Smooth muscle cell (in vitro differentiated cells): ENCODE measurements around the gene SSR4. TPM values are rescaled to one million over a fixed set of nuclear protein-coding genes. Genes with fewer than 3 reads are reported as not detected.

Experiments
- DNase-seq: peaks from one replicate; lab custom pipeline; 2025; ENCODE audit not compliant: unreplicated experiment; lab: John Stamatoyannopoulos, UW
- H2AFZ ChIP-seq: fragments of 200-600 bp; sonication (generic); 2 replicates; pipeline ENCODE4 v1.6.0; 2016; ENCODE audit warnings: antibody characterized with exemption, low read depth, mild to moderate bottlenecking
- H3F3A ChIP-seq: fragments of 200-600 bp; sonication (generic); 2 replicates; pipeline ENCODE4 v1.6.0; 2017; ENCODE audit warnings: antibody characterized with exemption, low read depth
- H3K27ac ChIP-seq: fragments of 200-600 bp; sonication (generic); 2 replicates; pipeline ENCODE4 v1.5.1; 2016; ENCODE audit warnings: low read depth, mild to moderate bottlenecking
- H3K27me3 ChIP-seq: fragments of 200-600 bp; sonication (generic); 2 replicates; pipeline ENCODE4 v1.6.1; 2016; ENCODE audit warnings: low read depth, mild to moderate bottlenecking
- H3K36me3 ChIP-seq: fragments of 200-600 bp; sonication (generic); 2 replicates; pipeline ENCODE4 v1.5.1; 2016; ENCODE audit warnings: low read depth
- H3K4me1 ChIP-seq: fragments of 200-600 bp; sonication (generic); 2 replicates; pipeline ENCODE4 v1.5.1; 2016; ENCODE audit warnings: low read depth
- H3K4me2 ChIP-seq: fragments of 200-600 bp; sonication (generic); 2 replicates; pipeline ENCODE4 v1.6.0; 2016; ENCODE audit warnings: mild to moderate bottlenecking
- H3K4me3 ChIP-seq: fragments of 200-600 bp; sonication (generic); 2 replicates; pipeline ENCODE4 v1.5.1; 2016; ENCODE audit warnings: mild to moderate bottlenecking
- H3K79me2 ChIP-seq: fragments of 200-600 bp; sonication (generic); 2 replicates; pipeline ENCODE4 v1.6.0; 2016; ENCODE audit warnings: low read depth, mild to moderate bottlenecking
- H3K9ac ChIP-seq: fragments of 200-600 bp; sonication (generic); 2 replicates; pipeline ENCODE4 v1.6.0; 2016; ENCODE audit warnings: low read depth
- H3K9me3 ChIP-seq: fragments of 200-600 bp; sonication (generic); replicated peaks from 2 replicates; pipeline ENCODE4 v1.5.1; 2016; ENCODE audit warnings: low read depth
- H4K20me1 ChIP-seq: fragments of 200-600 bp; sonication (generic); 2 replicates; pipeline ENCODE4 v1.6.0; 2016; ENCODE audit warnings: low read depth
- WGBS: methylation state at CpG from one replicate; pipeline ENCODE4 v1.1.7; 2016; ENCODE audit warnings: low lambda C conversion rate; 5-methylcytosine and 5-hydroxymethylcytosine counted together
- polyA plus RNA-seq: library from polyadenylated mRNA; unstranded; fragments of >200 nt; fragmentation: Nextera tagmentation; extraction: Ambion mirVana; gene quantifications from 2 replicates; pipeline ENCODE4 v1.2.1, GENCODE V29; 2016
- total RNA-seq: library from RNA; depleted of rRNA; stranded (reverse); fragments of >200 nt; gene quantifications from 2 replicates; pipeline ENCODE4 v1.2.3, GENCODE V29; 2014
- TF ChIP-seq, protein P1 (sequence below): fragments of 200-600 bp; sonication (generic); IDR thresholded peaks from 2 replicates; pipeline ENCODE4 v1.5.1; 2017; ENCODE audit warnings: borderline replicate concordance, mild to moderate bottlenecking, antibody characterized with exemption; ENCODE audit not compliant: insufficient read depth, poor library complexity, severe bottlenecking

Gene SSR4
- total and polyA plus RNA-seq, 2 experiments from 2014 or later: 443 to 677 TPM

DNA sequence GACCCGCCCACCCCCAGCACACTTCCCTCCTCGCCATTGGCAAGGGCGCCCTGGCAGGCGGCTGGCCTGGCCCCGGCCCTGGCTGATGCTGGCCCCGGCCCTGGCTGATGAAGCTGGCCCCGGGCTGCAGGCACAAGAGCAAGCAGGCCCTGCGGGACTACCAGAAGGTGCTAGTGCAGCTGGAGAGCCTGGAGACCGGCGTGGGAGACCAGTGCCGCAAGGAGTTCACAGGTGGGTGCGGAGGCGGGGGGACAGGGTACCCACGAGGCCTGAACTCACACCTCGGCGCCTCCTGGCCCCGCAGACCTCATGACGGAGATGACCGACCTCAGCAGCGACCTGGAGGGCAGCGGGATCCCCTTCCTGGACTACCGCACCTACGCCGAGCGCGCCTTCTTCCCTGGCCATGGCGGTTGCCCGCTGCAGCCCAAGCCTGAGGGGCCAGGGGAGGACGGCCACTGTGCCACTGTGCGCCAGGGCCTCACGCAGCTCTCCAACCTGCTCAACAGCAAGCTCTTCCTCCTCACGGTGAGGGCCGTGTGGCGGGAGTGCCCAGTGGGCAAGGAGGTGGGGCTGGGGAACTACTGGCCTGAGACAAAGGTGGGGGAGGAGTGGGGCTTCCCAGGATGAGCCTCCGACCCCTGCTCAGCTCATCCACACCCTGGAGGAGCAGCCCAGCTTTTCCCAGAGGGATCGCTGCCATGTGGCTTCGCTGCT lies 19.7 kb upstream of the SSR4 start:
- Histone ChIP-seq H2AFZ (no peak overlapping the region), H3K27ac (no peak overlapping the region), H3K27me3 (no peaks in the 10 kb centered on the region), H3K9ac (no peak overlapping the region), H3F3A (no peaks in the 10 kb centered on the region), H3K9me3 (no peaks in the 10 kb centered on the region), H4K20me1 (no peaks in the 10 kb centered on the region), H3K4me3 (no peak overlapping the region), H3K4me2 (no peak overlapping the region), H3K79me2 (no peaks in the 10 kb centered on the region), H3K4me1 (no peaks in the 10 kb centered on the region), H3K36me3 (no peaks in the 10 kb centered on the region)
- no peak for DNase-seq
- TF ChIP-seq, protein P1, sequence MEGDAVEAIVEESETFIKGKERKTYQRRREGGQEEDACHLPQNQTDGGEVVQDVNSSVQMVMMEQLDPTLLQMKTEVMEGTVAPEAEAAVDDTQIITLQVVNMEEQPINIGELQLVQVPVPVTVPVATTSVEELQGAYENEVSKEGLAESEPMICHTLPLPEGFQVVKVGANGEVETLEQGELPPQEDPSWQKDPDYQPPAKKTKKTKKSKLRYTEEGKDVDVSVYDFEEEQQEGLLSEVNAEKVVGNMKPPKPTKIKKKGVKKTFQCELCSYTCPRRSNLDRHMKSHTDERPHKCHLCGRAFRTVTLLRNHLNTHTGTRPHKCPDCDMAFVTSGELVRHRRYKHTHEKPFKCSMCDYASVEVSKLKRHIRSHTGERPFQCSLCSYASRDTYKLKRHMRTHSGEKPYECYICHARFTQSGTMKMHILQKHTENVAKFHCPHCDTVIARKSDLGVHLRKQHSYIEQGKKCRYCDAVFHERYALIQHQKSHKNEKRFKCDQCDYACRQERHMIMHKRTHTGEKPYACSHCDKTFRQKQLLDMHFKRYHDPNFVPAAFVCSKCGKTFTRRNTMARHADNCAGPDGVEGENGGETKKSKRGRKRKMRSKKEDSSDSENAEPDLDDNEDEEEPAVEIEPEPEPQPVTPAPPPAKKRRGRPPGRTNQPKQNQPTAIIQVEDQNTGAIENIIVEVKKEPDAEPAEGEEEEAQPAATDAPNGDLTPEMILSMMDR: no peak
- 92% methylated on average over 31 of the region's 37 CpGs for WGBS

DNA sequence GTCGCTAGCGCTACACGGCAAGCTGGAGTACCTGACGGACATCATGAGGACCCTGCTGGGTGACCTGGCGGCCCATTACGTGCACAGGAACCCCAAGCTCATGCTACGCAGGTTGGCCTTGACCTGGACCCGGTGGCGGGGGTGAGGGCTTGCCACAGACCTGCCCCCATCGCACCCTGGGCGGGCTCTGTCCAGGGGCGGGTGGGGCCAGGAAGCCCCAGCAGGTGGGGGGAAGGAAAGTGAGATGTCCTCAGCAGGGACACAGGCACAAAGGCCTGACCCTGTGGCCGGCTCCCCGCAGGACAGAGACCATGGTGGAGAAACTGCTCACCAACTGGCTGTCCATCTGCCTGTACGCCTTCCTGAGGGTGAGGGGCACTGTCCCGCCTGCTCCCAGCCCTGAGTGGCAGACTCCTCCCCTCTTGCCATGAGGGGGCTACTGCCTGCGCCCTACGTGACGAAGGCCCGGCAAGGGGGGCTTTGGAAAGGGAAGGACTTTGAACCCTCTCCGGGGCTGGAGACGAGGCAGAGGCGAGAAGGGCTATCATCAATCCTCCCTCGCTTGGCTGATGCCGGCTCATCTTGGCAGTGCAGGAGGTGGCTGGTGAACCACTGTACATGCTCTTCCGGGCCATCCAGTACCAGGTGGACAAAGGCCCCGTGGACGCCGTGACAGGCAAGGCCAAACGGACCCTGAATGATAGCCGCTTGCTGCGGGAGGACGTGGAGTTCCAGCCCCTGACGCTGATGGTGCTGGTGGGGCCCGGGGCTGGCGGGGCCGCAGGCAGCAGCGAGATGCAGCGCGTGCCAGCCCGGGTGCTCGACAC lies 19.0 kb upstream of the SSR4 start:
- Histone ChIP-seq H3K4me3 (no peak overlapping the region), H3K4me2 (no peak overlapping the region), H3K9ac (no peak overlapping the region), H3F3A (no peaks in the 10 kb centered on the region), H3K4me1 (no peaks in the 10 kb centered on the region), H2AFZ (no peak overlapping the region), H3K27ac (no peak overlapping the region), H4K20me1 (no peaks in the 10 kb centered on the region), H3K36me3 (no peaks in the 10 kb centered on the region), H3K79me2 (no peaks in the 10 kb centered on the region), H3K27me3 (no peaks in the 10 kb centered on the region), H3K9me3 (no peaks in the 10 kb centered on the region)
- DNase-seq: no peak
- 95% methylated on average over 42 of the region's 42 CpGs for whole genome bisulfite sequencing
- TF ChIP-seq, protein P1: no peak

DNA sequence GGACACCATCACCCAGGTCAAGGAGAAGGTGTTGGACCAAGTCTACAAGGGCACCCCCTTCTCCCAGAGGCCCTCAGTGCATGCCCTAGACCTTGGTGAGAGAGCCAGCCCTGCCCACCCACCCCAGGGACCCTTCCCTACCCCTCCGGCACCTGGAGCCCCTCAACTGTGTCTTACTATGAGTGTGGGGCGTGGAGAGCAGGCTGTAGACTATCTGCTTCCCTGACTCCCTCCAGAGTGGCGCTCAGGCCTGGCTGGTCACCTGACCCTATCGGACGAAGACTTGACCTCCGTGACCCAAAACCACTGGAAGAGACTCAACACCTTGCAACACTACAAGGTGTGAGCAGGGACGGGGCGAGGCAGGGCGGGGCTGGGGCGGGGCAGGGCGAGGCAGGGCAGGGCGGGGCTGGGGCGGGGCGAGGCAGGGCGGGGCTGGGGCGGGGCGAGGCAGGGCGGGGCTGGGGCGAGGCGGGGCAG lies 18.3 kb upstream of the SSR4 start:
- H3K27ac ChIP-seq: no peak overlapping the region
- 90% methylated on average over 14 of the region's 20 CpGs for WGBS
- H2AFZ ChIP-seq: no peak overlapping the region
- H3F3A ChIP-seq: no peaks in the 10 kb centered on the region
- no peaks in the 10 kb centered on the region for H4K20me1 ChIP-seq
- no peak for DNase-seq
- H3K79me2 ChIP-seq: no peaks in the 10 kb centered on the region
- no peak overlapping the region for H3K9ac ChIP-seq
- no peak overlapping the region for H3K4me2 ChIP-seq
- no peaks in the 10 kb centered on the region for H3K27me3 ChIP-seq
- H3K4me1 ChIP-seq: no peaks in the 10 kb centered on the region
- TF ChIP-seq, protein P1: no peak
- no peak overlapping the region for H3K4me3 ChIP-seq
- H3K9me3 ChIP-seq: no peaks in the 10 kb centered on the region
- H3K36me3 ChIP-seq: no peaks in the 10 kb centered on the region
